ENCODE data around the gene KIF26B.

DNA sequence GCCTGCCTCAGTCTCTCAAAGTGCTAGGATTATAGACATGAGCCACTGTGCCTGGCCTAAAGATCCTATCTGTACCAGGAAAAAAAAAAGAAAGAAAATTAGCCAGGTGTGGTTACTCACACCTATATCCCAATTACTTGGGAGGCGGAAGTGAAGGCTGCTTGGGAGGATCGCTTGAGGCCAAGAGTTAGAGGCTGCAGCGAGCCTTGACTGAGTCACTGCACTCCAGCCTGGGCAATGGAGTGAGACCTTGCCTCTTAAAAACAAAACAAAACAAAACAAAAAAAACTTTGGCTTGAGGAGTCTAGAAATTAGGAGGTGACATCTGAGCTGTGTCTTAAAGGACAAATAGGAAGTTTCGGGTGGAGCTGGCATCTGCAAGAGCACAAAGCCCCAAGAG lies 38.7 kb upstream of the KIF26B start:
- TF ChIP-seq, protein P1, sequence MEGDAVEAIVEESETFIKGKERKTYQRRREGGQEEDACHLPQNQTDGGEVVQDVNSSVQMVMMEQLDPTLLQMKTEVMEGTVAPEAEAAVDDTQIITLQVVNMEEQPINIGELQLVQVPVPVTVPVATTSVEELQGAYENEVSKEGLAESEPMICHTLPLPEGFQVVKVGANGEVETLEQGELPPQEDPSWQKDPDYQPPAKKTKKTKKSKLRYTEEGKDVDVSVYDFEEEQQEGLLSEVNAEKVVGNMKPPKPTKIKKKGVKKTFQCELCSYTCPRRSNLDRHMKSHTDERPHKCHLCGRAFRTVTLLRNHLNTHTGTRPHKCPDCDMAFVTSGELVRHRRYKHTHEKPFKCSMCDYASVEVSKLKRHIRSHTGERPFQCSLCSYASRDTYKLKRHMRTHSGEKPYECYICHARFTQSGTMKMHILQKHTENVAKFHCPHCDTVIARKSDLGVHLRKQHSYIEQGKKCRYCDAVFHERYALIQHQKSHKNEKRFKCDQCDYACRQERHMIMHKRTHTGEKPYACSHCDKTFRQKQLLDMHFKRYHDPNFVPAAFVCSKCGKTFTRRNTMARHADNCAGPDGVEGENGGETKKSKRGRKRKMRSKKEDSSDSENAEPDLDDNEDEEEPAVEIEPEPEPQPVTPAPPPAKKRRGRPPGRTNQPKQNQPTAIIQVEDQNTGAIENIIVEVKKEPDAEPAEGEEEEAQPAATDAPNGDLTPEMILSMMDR (conservative IDR thresholded peaks at IDR 0.05; ENCODE audit: low read length) = no peak
- no peak for TF ChIP-seq EZH2phosphoT487 (IDR thresholded peaks at IDR 0.05; ENCODE audit: borderline replicate concordance)

All from Loucy (cell line).